ENCODE measurements around the gene NAV2. TPM values are rescaled to one million over a fixed set of nuclear protein-coding genes. Genes with fewer than 3 reads are reported as not detected.
A peak's percentile ranks its signal among the peaks of the same experiment; 100 is the strongest.
"Not testable (repeated sequence)": the region's sequence is repeated elsewhere in the genome, so short reads cannot be mapped to it uniquely, and the experiment has no call there.

NAV2 gene
- total RNA-seq, 1 donor from 2014 or later, result 9.1 TPM

DNA sequence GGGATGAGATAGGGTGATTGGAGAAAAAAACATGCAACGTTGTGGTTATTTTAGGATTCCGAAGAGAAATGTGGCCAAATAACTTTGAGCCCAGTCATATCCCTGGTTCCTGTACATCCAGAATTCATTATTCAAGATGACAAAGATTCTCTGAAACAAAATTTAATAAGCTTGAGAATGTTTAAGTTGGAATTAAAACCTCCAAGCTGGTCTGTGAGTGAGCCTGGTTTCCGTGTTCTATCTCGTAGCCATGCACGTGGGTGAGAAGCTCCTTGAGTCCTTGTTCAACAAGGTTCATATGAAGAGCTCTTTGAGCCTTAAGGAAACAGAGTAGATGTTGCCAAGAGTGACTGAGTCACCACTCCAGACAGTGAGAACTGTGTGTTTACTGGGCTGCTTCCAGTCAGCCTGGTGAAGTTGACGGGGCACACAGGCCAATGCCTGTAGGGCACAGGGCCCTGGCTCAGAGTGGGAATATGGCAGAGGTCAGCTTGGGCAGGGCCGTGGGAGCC, 206.5 kb downstream of the NAV2 start:
- DNase-seq (ENCODE audit: low read depth), result peak; percentile 81

DNA sequence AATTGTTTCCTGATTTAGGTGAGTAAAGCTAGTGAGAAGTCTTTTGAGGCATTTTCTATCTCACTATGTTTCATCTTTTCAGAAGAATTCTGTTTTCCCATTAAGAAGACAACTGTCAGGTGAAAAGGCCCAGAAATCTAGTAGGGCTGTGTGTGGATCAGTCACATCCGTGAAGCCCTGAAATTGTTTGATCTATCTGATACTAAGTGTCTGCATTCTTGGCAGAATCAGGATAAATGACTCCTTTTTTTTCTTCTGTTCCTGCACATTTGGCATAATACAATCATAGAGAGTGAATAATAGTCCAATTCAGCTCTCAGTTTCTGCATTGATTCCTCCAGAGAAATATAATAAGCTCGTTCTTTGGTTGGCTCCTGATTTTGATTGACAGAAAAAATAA, 208.3 kb downstream of the NAV2 start:
- no peak for DNase-seq (ENCODE audit: low read depth)

DNA sequence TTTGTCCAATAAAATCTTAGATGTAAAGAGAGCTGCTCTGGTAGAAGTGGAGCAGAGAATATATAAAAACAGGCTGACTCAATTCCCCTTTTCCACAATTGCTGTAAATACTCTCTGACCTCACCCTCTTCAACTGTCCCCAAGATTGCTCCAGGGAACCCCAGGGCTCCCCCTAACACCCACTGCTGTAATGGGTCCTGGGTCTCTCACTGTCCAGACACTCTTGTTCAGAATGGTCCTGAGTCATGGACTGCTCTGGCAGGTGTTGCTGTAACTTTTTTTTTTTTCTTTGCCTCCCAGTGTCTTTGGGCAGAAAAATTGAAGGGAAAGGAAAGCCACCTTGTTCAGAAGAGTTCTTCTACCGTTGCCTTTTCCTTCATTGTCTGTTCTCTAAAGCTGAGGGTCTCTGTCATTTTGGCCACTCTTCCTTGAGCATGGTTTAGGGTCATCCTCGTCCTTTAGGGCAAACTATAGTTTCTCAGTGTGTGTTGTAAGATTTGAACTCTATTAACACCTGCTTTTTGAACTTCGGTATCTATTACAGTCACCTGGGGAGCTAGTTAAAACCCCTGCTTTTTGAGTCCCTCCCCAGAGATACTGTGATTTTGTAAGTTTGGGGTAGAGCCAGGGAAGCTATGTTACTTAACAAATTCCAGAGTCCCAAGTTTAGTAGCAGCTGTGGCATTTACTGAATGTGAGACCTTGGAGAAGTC, 209.5 kb downstream of the NAV2 start:
- peak; percentile 55 for DNase-seq (ENCODE audit: low read depth)

DNA sequence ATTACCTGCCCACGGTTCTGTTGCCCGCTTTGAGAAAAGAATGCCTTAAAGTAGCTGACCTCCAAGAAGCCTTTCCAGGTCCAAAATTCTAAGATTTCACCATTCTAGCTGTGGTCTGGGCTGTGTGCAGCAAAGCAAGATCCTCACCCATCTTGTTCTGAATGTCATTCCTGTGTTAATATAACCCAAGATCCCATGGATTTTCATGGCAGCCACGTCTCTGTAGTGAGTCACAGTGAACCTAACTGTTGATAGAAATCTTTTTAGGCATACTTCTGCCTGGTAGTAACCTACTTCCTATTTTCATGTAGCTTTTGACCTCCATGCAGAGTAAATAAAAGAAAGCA, 210.0 kb downstream of the NAV2 start:
- DNase-seq (ENCODE audit: low read depth), result no peak

DNA sequence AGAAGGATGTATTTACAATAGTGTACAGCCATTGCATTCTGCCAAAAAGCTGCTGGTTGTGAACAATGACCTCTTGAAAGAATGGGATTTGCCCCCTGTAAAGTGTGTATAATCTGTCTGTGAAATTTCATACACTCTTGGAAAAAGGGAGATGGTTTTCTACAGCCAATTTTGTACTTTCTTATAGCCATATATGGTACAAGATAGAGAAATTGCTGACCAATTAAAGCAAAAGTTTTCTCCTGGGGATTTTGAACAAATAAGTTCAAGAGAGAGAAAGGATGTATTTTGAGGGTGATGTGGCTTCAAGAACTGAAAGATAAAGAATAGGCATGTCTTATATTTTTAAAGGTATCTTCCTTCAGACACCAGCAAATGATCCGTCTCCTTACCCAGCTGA, 211.0 kb downstream of the NAV2 start:
- no peak for DNase-seq (ENCODE audit: low read depth)

DNA sequence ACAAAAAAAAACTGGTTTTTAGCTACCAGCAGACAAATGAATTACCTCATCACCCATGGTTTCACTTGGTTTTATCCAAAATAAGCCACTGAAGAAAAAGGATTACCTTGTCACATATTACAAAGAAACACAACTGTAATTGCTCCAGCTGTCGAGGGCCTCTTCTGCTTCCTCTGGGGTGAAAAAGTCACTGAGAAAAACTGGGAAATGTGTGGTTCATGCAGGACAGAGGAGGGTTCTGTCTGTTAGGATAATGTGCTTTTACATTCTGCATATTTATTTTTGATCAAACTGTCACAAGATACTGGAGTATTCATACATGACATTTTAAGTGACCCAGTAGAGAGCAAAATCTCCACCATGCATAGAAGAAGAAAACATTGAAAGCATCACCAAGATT, 211.7 kb downstream of the NAV2 start:
- DNase-seq (ENCODE audit: low read depth), result peak; percentile 40

DNA sequence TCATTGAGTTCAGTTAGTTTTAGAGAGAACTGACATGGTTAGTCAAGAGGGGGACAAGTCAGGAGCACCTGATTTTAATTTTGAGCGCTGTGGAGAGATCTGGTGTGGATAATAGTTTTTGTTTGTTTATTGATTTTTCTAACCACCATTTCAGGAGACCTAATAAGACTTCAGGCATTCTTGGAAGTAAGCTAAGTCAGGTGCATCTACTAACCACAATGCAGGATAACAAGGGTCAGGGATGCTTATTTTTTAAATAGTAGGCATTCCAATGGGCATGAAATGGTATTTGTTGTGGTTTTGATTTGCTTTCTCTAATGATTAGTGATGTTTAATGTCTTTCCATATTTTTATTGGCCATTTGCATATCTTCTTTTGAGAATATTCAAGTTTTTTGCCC, 212.1 kb downstream of the NAV2 start:
- no peak for DNase-seq (ENCODE audit: low read depth)

DNA sequence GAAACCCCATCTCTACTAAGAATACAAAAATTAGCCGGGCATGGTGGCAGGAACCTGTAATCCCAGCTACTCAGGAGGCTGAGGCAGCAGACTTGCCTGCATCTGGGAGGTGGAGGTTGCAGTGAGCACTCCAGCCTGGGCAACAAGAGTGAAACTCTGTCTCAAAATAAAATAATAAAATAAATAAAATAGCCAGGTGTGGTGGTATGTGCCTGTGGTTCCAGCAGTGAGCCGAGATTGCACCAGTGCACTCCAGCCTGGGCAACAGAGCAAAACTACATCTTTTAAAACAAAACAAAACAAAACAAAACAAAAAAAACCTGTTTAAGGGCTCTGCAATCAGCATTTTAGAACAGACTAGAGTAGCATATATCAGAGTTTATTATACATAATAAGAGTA, 214.8 kb downstream of the NAV2 start:
- DNase-seq (ENCODE audit: low read depth), result not testable (repeated sequence)

DNA sequence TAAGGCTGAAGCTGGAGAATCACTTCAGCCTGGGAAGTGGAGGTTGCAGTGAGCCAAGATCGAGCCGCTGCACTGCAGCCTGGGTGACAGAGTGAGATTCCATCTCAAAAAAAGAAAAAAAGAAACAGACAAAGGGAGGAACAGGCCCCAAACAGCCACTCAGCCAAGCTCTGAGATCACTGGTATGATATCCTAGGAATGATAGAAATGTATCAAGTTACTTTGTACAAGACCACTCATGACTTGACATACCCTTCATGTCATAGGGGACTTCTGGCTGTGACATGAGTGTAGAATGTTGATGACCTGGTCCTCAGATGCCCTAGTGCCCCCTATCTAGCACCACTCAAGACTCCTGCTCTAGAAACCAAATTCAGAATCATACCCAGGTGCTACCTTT, 216.5 kb downstream of the NAV2 start:
- DNase-seq (ENCODE audit: low read depth), result no peak

DNA sequence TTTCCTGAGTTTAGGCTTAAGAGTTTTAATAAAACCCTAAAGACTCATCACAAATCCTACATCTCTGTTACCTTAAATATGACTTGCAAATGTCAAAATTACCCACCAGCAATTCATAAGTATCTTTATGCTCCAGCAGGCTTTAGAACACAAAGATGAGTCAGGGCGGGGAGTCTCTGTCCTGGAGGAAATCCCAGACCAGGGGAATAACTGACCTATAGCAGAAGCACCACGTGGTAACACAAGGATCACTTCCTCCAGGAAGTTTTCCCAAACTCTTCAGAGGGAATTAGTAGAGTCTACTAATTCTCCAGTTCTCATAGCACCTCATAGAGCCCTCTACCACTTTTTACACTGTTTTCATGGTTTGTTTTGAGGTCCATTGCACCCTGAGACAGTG, 217.0 kb downstream of the NAV2 start:
- no peak for DNase-seq (ENCODE audit: low read depth)

DNA sequence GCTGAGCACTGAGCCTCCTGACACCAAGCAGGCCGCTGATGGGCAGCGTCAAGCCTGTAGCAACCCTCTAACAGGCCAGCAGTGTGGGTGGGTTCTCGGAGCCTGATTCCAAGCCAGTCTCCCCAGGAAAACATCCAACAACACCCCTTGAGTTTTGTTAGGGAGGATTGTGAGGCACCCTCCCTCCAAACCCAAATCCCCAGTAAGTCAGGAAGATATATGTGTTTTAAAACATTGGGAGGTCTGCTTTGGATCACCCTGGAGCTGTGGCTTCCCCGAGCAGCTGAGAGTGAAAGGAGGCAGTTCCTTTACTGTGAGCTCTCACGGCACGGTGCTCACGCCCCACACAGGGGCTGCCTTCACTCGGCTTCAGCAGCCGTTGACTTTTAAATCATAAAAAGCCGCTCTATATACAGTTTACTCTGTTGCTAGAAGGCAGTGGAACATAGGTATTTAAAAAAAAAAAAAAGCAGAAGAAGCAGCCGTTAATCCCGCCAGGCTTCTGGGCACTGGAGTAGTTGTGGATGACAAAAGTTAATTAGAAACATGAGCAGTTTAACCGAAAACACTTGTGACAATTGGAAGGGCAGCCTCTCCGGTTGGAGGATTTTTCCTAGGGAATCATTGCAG, 218.6 kb downstream of the NAV2 start:
- no peak for DNase-seq (ENCODE audit: low read depth)

DNA sequence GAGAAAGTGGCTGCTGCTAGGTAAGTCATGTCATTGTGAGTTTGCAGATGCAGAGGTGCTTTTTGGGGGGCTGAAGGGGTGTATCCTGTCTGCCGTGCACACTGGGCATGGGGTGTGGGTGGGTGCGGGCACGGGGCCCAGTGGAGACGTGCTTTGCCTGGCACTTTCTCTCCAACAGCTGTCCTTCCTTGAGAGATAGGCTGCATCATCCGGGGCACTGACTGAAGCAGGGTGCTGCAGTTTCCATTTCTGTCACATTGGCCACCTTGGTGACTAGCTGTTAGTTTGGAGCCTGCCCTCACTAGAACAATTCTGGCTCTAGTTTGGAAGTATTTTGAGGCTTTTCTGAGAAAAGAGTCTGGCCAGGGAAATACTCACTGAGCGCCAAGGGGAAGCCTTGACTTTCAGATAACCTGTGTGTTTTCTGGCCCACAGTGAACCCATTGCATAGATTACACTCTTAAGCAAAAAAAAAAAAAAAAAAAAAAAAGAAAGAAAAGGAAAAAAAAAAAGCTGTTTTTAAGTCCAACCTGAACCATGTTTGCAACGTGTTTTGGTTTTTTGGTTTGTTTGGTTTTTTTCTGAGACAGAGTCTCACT, 219.2 kb downstream of the NAV2 start:
- DNase-seq (ENCODE audit: low read depth), result peak; percentile 75

DNA sequence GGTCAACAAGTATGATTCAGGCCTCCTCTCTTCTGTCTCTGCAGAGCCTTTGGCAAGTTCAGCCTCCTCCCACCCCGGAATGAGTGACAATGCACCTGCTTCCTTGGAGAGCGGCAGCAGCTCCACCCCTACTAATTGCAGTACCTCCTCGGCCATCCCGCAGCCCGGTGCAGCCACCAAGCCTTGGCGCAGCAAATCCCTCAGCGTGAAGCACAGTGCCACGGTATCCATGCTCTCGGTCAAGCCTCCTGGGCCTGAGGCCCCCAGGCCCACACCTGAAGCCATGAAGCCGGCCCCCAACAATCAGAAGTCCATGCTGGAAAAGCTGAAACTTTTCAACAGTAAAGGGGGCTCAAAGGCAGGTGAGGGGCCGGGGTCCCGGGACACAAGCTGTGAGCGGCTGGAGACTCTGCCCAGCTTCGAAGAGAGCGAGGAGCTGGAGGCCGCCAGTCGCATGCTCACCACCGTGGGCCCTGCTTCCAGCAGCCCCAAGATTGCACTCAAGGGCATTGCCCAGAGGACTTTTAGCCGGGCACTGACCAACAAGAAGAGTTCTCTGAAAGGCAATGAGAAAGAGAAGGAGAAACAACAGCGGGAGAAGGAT, 220.6 kb downstream of the NAV2 start:
- no peak for DNase-seq (ENCODE audit: low read depth)

DNA sequence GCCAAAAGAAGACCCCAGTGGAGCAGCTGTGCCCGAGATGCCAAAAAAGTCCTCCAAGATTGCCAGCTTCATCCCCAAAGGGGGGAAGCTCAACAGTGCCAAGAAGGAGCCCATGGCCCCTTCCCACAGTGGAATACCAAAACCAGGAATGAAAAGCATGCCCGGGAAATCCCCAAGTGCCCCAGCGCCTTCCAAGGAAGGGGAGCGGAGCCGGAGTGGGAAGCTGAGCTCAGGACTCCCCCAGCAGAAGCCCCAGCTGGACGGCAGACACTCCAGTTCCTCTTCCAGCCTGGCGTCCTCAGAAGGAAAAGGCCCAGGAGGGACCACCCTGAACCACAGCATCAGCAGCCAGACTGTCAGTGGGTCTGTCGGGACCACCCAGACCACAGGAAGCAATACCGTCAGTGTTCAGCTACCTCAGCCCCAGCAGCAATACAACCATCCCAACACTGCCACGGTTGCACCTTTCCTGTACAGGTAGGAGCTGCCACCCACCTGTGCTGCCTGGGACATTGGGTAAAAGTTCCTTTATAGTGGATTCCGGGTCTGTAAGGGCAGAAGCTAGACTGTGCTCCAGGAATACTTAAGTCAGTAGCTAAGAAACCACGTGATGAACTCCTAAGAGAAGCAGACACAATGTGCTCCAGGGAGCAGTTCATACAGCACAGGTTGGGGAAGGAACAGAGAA, 221.3 kb downstream of the NAV2 start:
- DNase-seq (ENCODE audit: low read depth), result no peak

DNA sequence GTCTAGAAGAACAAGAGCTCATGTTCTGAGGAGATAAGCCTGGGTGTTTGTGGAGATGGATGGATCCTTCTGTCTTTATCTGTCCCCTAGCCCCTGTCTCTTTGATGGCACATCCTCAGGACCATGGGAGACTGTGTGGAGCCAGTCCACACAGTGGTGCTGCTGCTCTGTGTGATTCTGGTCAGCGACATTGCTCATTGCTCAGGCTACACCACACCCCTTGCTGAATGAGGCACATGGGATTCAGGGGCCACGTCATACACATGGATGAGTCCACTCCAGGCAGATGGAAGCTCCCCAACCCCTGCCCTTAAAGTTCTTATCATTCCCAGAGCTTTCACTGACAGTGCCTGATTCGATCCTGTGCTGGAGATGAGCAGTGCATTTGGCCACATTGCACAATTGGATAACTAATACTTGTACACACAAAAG, 222.2 kb downstream of the NAV2 start:
- peak; percentile 74 for DNase-seq (ENCODE audit: low read depth)

DNA sequence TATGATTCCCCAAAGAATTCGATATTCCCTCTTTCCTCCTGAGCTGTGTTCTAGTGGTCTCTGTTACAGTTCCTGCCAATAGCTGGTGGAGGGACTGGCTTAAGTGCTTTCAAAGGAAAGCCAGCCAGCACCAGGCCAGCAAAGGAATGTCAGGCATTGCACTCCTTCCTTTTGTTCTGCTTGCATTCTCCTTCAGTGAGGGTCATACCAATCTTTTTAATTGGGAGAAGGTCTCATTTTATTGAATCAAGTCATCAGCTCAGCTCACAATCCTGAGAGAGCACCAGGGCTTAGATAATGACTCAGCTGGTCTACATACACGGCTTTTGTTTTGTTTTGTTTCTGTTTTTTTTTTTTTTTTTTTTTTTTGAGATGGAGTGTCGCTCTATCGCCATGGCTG, 222.9 kb downstream of the NAV2 start:
- peak; percentile 42 for DNase-seq (ENCODE audit: low read depth)

DNA sequence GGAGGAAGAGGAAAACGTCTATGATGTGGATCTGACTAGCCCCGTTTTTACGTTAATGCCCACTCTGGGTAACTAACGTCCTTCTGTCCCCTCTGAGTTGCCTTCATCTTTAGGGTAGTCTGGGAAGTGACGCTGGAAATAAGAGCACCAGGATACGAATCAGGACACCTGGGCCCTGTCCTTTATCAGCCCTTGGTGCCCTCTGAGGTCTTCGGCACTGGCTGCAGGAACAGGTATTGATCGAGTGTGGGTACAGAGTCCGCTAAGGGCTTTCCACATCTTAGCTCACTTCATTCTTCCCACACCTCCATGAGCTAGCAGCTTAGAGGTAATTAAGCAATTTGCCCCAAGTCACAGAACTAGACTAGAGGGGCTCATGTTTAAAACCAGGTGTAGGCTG, 223.8 kb downstream of the NAV2 start:
- DNase-seq (ENCODE audit: low read depth), result no peak

DNA sequence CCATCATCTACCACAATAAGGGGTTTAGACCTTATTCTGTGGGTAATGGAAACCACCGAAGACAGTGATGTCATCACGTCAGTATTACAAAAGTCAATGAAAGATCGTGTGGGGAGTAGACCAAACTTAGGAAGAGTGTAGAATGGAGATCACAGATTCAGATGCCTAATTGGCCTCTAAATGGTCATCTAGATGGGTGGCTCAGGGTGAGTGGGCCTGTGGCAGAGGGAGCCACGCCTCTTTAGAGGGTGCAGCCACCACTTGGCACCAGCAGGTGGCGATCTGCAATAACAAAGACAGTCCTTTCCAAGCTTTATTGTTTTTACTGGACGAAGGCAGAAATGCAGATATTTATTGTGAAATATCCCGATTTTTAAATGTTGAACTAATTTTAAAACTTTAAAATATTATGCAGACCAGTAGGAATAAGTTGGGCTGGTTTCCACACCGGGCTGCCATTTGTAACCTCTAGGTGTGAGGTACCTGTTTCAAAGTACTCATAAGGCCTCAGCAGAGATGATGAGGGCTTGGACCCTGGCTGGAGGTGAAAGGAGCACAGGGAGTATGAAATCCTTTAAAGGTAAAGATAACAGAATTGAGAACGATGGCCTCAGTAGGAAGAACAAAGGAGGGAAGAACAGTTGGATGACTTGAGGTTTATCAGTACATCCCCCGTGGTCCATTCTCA, 225.7 kb downstream of the NAV2 start:
- peak; percentile 52 for DNase-seq (ENCODE audit: low read depth)

DNA sequence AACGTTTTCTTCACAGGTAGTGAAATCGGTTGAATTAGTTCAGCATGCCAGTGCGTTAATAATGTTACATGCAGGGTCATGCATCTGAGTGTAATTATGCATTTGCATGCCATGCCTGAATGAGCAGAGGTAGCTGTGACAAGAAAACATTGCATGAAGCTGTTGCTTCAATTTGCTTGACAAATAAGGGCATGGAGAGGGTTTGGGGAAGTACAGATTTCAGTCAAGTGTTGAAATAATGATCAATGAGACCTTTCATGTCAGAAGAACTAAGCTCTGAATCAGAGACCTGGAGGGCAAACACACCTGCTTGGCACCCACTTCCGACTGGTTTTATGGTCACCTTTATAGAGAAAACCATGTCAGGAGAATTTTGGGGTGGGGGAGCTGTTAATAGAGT, 226.2 kb downstream of the NAV2 start:
- DNase-seq (ENCODE audit: low read depth), result no peak

DNA sequence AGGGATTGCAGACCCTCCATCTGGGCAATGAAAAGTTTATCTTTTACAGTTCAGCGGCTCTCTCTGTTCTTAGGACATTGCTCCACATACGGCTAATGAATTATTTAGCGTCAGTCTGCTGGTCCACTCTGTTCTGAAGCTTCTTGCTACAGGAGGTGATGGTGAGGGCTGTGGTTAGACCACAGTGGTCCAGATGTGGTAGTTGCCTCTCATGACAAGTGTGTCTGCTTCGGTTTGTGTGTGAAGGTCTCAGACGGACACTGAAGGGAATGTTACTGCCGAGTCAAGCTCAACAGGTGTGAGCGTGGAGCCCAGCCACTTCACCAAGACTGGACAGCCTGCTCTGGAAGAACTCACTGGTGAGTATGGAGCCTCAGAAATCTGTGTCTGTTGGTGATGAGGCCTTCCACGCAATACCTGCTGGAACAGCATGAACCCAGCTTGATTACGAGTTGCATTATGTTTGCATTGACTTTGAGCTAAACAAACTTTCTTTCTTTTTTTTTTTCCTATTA, 226.8 kb downstream of the NAV2 start:
- peak; percentile 73 for DNase-seq (ENCODE audit: low read depth)

DNA sequence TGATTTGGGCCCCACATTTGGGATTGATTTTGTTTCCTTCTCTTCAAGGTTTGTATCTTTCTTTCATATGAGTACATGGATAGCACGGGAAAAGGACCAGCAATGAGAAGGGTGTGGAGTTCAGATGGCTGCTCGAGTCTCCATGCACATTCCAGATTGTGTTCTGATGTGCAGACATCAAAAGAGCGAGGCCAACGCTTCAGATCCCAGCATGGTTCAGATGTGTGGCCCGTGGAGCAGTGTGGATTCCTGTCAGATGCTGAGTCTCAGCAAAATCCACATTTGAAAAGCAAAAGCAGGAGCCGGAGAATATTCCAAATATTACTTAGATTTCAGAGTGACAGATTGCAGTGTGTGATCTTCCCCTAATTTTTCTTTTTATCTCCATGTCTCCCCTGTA, 228.2 kb downstream of the NAV2 start:
- DNase-seq (ENCODE audit: low read depth), result no peak

Measured in myocyte (in vitro differentiated cells).